Endothelial cell of umbilical vein (primary cell): ENCODE data around the gene BCAP31.

ENCODE experiments used
- CTCF ChIP-seq, 2 donors: IDR thresholded peaks; 1 replicate in 1 of 2; 2 replicates in 1 of 2; pipeline ENCODE4 v1.5.1; 2011; ENCODE audit warnings: low read length in 2 of 2, mild to moderate bottlenecking in 2 of 2, moderate library complexity in 2 of 2, control low read depth in 1 of 2, inconsistent platforms in 1 of 2, low read depth in 1 of 2; ENCODE audit not compliant: insufficient read depth in 1 of 2; ENCODE audit errors: extremely low read depth in 1 of 2
- EZH2 ChIP-seq: IDR thresholded peaks from 2 replicates; pipeline ENCODE4 v1.6.1; 2012; ENCODE audit warnings: borderline replicate concordance, low read depth, mild to moderate bottlenecking, moderate library complexity, low read length, inconsistent platforms; ENCODE audit not compliant: severe bottlenecking
- GATA2 ChIP-seq: IDR thresholded peaks from 2 replicates; pipeline ENCODE4 v1.7.0; 2011; ENCODE audit warnings: low read depth, mild to moderate bottlenecking, moderate library complexity, mixed read lengths, low read length; ENCODE audit not compliant: insufficient read length, insufficient read depth
- JUN ChIP-seq: IDR thresholded peaks from 2 replicates; pipeline ENCODE4 v1.6.1; 2011; ENCODE audit warnings: borderline replicate concordance, low read depth; ENCODE audit not compliant: insufficient read length, insufficient read depth
- MAX ChIP-seq: IDR thresholded peaks from 2 replicates; pipeline ENCODE4 v1.6.1; 2011; ENCODE audit not compliant: insufficient read depth, insufficient read length
- MYC ChIP-seq: IDR thresholded peaks from one replicate; pipeline ENCODE4 v1.6.1; 2011; ENCODE audit warnings: mild to moderate bottlenecking, low read depth, low read length
- POLR2A ChIP-seq: IDR thresholded peaks from 2 replicates; pipeline ENCODE4 v1.6.1; 2012; ENCODE audit warnings: low read depth, mild to moderate bottlenecking, control low read depth, low read length
- POLR2AphosphoS5 ChIP-seq: IDR thresholded peaks from 2 replicates; pipeline ENCODE4 v1.6.1; 2012; ENCODE audit warnings: low read depth, mild to moderate bottlenecking, control low read depth, low read length, moderate library complexity; ENCODE audit not compliant: insufficient read depth

GRCh38 chrX:153662266-153662665, 61.9 kb downstream of the BCAP31 start:
- peak; percentile 46 to 50 for TF ChIP-seq CTCF (IDR thresholded peaks at IDR 0.05; ENCODE audit: extremely low read depth in 1 of 2, insufficient read depth in 1 of 2, low read depth in 1 of 2, low read length in 2 of 2)
- TF ChIP-seq POLR2AphosphoS5 = no peak
- no peak for TF ChIP-seq POLR2A
- no peak for TF ChIP-seq GATA2
- peak; percentile 39 for TF ChIP-seq EZH2
- TF ChIP-seq MAX = no peak
- TF ChIP-seq MYC = no peak
- no peak for TF ChIP-seq JUN
